ENCODE data around the gene CENPX. TPM values are rescaled to one million over a fixed set of nuclear protein-coding genes. Genes with fewer than 3 reads are reported as not detected.

Gene CENPX
- total and polyA plus RNA-seq, 2 of the 13 experiments (the other 11 are each of a cell fraction or from before 2014, with no cell fraction given), result 92.7 to 170 TPM

GRCh38 chr17:82051776-82052637, 29.3 kb upstream of the CENPX start, which contains the start of the genes GPS1 and RFNG (continued):
- TF ChIP-seq ZNF414 (CRISPR knock-in tag; IDR thresholded peaks at IDR 0.05) (no peak), ETS1 (CRISPR knock-in tag; IDR thresholded peaks at IDR 0.05) (no peak), ZNF562 (CRISPR knock-in tag; IDR thresholded peaks at IDR 0.05; ENCODE audit: borderline replicate concordance) (no peak), ZFP1 (CRISPR knock-in tag; IDR thresholded peaks at IDR 0.05) (no peak), ZSCAN25 (CRISPR knock-in tag; IDR thresholded peaks at IDR 0.05) (no peak), KMT2B (CRISPR knock-in tag; IDR thresholded peaks at IDR 0.05) (peak; percentile 37; the same call in 1 of the 2 replicates), ZNF7 (CRISPR knock-in tag; IDR thresholded peaks at IDR 0.05) (no peak), ZNF777 (CRISPR knock-in tag; IDR thresholded peaks at IDR 0.05) (peak; percentile 4; the same call in 1 of the 2 replicates), CREB1 (IDR thresholded peaks at IDR 0.05) (peak; percentile 53; the same call in 1 of the 2 replicates), CREB1 (CRISPR knock-in tag; IDR thresholded peaks at IDR 0.05) (no peak), ZFYVE20 (CRISPR knock-in tag; IDR thresholded peaks at IDR 0.05; ENCODE audit: borderline replicate concordance, low read depth) (no peak), MEIS2 (CRISPR knock-in tag; IDR thresholded peaks at IDR 0.05) (peak; percentile 21; the same call in 1 of the 2 replicates), GRHL1 (CRISPR knock-in tag; conservative IDR thresholded peaks at IDR 0.05) (no peak), TBX3 (IDR thresholded peaks at IDR 0.05; ENCODE audit: borderline replicate concordance) (no peak), SATB2 (CRISPR knock-in tag; IDR thresholded peaks at IDR 0.05) (no peak), MED13 (CRISPR knock-in tag; IDR thresholded peaks at IDR 0.05) (0 out of 2 replicates have a peak, but pooled peaks have one; percentile 3), ZGPAT (CRISPR knock-in tag; IDR thresholded peaks at IDR 0.05) (no peak; the same call in 1 of the 2 replicates), HNF4G (IDR thresholded peaks at IDR 0.05; ENCODE audit: borderline replicate concordance, low read depth, low read length) (no peak; the same call in 1 of the 2 replicates), HNF4G (CRISPR knock-in tag; IDR thresholded peaks at IDR 0.05; ENCODE audit: borderline replicate concordance, low read depth) (0 out of 2 replicates have a peak, but pooled peaks have one; percentile 32), EP300 (IDR thresholded peaks at IDR 0.05; ENCODE audit: low read depth in 2 of 2, low read length in 2 of 2) (no peak), EP300 (CRISPR knock-in tag; IDR thresholded peaks at IDR 0.05; ENCODE audit: borderline replicate concordance) (no peak), DRAP1 (CRISPR knock-in tag; IDR thresholded peaks at IDR 0.05) (peak; percentile 67; the same call in 1 of the 2 replicates), HOXA9 (CRISPR knock-in tag; IDR thresholded peaks at IDR 0.05; ENCODE audit: borderline replicate concordance) (no peak)

Data from HepG2 (cell line).